COLO668 (cell line): ENCODE results near the gene TRANK1.
A peak's percentile ranks its signal among the peaks of the same experiment; 100 is the strongest.
"Not testable (repeated sequence)": the region's sequence is repeated elsewhere in the genome, so short reads cannot be mapped to it uniquely, and the experiment has no call there.

Experiments
- DNase-seq: peaks from one replicate; lab custom pipeline; 2025; ENCODE audit not compliant: unreplicated experiment; lab: John Stamatoyannopoulos, UW

Gene TRANK1

DNA sequence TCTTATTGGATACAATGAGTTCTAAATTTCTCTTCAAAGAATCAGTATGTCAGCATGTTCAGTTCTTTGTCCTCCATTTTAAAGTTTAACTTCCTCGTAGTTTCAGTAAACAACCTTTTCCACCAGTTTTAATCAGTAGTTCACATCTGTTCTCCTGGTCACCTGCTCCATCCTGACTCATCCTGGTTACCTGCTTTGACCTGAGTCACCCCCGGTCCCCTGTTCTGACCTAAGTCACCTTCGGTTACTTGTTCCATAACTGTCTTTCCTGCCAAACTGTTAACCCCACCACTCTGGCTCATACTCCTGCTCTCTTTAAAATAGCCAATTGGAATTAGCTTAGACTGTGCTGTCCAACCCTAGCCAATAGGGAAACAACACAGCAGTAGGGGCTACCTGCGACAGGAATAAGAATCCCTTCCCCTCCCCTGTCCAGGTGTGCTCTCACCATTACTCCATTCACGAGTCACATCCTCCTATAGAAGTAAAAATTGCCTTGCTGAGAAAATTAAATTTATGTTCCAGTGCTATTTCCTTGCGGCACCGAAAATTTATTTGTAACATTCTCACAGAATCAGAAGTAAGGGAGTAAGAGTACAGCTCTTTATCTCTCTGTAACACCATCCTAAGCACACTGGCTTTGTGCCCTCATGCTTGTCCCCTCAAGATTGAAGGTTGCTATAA, 23.8 kb downstream of the TRANK1 start:
- DNase-seq: no peak

DNA sequence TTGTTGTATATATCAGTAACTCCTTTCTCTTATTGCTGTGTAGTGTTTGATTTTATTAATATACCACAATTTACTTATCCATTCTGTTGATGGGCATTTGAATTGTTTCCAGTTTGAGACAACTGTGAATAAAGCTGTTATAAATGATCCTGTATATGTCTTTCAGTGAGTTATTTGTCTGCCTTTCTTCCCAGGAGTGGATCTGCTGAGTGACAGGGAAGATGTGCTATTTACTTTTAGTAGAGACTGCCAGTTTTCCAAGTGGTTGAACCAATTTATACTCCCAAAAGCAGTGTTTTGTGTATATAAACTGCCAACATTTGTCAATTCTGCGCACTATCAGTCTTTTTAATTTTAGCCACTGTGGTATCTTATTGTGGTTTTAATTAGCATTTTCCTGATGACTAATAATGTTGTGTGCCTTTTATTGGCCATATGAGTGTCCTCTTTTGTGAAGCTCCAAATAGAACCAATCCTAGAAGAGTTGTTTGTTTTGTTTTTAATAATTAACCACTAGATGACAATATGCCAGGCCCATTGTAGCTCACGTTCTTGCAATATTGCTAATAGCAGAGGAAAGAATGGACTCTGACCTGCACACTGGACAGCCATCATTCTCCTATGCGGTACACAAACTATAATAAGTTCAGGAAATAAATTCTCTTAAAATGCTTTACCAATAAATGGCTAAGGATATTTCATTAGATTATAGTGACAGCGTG, 25.3 kb downstream of the TRANK1 start:
- peak; percentile 2 for DNase-seq

DNA sequence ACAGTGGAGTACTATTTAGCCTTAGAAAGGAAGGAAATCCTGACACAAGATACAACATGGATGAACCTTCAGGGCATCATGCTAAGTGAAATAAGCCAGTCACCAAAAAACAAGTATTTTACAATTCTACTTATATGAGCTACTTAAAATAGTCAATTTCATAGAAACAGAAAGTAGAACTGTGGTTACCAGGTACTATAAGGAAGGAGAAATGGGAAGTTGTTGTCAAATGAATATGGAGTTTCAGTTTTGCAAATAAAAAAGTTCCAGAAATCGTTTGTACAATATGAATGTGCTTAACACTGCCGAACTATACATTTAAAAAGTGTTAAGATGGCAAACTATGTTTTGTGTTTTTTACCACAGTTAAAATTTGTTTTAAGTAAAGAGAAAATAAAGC, 26.8 kb downstream of the TRANK1 start:
- DNase-seq: no peak

DNA sequence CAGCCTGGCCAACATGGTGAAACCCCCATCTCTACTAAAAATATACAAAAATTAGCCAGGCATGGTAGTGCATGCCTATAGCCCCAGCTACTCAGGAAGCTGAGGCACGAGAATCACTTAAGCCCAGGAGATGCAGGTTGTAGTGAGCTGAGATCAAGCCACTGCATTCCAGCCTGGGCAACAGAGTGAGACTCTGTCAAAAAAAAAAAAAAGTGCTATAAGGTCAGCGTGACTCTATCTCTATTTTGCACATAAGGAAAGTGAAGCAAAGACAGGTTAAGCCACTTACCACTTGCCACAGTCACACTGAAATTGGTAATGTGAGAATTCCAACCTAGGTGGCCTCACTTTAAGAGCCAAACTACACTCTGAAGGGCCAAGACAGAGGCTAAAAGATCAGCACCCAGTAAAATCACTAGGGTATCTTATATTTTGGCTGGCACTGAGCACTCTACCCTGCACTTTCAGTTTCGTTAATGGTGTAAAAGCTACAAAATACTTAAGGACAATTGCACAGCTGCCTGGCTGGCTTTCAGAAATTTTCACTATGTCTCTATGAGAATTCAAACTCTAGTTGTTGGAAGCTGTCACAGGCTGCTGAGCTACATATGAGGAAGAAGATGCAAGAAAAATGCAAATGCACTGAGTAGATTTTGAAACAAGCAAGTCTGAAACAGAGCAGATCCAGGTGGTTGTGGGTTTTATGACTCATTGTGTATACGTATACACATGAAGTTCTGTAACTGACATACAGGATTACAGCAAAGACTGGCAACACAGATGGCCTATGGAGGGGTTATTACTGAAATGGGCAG, 32.7 kb downstream of the TRANK1 start:
- peak; percentile 2 for DNase-seq

DNA sequence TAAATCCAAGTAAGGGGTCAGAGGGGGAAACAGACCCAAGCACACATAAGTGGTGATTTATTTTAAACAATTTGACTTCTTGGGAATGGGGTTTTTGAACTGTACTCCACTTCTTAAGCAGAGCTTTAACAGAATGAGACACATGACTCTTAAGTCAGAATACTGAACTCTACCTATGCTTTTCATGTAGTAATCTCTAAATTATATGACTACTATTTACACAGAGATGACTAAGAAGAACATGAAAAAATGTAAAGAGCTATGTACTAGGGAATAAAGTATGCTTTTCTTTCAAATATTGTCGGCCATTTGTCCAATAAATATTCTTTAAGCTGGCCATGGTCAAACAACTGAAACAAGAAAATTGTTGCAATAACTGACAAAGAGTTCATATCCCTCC, 35.2 kb downstream of the TRANK1 start:
- no peak for DNase-seq

DNA sequence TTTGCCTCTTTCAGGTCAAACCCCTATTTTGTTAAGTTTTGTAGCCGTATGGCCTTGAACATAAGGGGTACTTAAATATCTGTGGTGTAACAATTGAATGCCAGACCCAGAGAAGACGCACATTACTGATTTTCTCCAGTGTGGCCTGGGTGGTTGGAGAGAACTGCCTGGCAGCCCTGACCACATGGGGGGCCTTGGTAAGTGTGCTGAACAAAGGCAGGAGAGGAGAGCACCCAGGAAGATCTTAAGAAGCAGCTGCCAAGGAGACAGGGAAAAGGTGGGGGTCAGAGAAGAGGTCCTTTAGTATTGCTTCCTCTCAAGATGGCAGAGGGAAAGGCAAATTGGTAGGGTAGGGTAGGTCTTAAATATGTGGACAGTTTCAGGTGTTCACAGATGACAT, 35.7 kb downstream of the TRANK1 start:
- DNase-seq: no peak

DNA sequence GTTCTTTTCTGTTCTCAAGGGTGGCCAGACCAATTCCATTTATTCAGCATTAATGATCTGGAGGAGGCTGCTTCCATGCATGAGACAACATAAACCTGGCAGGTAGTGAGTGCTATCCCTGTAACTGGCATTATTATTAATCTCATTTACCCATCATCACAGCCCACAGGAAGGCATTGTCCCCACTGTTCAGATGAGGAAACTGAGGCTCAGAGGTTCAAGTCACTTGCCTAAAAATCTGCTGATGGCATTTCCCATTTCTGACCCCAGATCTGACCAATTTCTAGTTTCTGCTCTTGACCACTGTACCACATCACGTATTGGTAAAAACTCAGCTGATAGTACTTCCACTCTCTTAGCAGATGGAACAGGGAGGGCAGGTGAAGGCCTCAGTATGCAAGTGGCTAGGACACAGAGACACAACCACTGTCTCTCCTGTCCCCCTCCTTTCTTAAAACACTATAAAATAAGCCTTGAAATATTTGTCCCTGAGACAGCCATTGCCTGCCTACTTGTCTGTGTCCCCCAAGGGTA, 36.1 kb downstream of the TRANK1 start:
- DNase-seq: no peak

DNA sequence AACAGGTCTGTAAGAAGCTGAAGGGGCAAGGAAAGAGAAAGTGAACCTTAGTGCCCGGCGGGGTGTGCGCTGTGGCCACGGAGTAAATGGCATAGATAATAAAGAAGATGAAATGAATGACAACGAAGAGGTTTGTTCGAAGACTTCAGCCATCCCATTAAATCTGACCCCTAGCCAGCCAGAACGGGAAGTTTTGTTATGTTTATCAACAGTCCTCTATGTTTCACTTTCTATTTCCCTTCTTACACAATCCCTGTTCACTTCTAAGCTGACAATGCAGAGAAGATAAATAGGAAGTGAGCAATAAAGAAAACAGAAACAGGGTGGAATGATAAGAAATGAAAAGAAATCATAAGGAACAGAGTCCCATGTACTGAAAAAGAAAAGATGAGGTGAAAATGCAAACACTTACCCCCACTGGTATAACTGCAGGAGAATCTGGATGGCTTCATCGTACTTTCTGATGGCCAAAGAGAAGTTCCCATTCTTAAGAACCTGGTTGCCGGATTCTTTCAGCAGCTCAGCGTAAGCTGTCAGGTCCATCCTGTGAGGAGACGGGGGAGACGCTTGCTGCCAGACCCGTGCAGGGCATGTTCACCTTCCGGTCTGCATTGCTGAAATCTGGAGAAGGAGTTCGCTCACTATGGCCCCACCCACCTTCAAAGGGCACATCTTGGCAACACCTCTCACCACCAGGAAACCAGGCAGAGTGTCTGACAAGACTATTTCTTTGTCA, 36.8 kb downstream of the TRANK1 start:
- DNase-seq: peak; percentile 2

DNA sequence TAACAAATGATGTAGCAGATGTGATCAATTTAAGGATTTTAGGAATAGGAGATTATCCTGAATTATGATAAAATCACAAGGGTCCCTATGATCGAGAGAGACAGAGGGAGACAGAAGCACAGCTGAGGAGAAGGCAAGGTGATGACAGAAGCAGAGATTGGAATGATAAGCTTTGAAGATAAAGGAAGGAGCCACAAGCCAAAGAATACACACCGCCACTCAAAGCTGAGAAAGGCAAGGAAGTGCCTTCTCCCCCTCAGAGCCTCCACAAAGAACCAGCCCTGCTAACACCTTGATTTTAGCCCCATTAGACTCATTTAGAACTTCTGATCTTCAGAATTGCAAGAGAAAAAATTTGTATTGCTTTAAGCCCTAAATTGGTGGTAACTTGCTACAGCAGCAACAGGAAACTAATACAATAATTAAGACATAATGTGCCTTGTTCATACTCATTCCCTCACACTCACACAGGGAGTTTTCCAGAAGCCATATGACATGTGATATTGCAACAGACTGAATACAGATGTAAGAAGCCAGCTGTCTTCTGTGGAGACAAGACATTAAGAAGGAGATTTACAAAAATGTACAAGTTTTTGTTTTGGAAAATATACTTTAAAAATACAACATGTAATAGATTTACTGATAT, 38.2 kb downstream of the TRANK1 start:
- no peak for DNase-seq

DNA sequence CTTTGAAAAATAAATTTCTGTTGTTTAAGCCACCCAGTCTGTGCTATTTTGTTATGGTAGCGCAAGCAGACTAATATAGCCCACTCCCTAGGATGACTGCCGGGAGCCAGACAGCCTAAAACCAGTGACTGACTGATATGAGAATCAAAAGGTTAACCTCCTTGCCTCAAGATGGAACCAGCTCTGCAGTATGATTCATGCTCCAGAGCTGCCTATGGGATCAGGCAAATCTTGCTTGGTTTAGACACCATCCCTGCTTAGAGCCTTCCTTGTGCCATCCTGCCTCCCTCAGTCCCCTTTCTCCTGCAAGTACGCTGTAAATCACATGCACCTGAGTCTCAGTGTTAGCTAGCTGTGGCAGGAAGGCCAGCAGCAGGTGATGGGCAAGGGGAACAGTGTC, 39.3 kb downstream of the TRANK1 start:
- no peak for DNase-seq

DNA sequence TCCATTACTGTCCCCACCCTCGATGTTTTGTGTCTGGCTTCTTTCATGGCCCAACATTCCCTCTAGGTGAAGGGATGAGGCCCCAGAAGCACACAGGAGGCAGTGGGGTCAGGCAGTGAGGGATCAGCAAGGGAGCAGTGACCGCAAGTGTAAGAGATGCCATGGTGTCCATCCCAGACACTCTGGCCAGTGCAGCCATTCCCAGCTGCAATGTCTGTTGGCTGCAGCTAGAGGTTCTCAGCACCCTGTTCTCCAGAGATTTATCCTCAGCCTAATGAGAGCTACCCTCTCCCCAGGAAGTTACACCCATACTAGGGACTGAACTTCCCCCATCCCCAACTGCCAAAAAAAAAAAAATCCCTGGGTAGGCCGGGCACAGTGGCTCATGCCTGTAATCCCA, 40.2 kb downstream of the TRANK1 start:
- no peak for DNase-seq

DNA sequence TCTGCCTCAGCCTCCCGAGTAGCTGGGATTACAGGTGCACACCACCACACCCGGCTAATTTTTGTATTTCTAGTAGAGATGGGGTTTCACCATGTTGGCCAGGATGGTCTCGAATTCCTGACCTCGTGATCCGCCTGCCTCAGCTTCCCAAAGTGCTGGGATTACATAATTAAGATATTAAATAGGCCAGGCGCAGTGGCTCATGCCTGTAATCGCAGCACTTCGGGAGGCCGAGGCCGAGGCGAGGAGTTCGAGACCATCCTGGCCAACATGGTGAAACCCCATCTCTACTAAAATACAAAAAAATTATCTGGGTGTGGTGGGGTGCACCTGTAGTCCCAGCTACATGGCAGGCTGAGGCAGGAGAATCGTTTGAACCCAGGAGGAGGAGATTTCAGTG, 40.8 kb downstream of the TRANK1 start:
- not testable (repeated sequence) for DNase-seq

DNA sequence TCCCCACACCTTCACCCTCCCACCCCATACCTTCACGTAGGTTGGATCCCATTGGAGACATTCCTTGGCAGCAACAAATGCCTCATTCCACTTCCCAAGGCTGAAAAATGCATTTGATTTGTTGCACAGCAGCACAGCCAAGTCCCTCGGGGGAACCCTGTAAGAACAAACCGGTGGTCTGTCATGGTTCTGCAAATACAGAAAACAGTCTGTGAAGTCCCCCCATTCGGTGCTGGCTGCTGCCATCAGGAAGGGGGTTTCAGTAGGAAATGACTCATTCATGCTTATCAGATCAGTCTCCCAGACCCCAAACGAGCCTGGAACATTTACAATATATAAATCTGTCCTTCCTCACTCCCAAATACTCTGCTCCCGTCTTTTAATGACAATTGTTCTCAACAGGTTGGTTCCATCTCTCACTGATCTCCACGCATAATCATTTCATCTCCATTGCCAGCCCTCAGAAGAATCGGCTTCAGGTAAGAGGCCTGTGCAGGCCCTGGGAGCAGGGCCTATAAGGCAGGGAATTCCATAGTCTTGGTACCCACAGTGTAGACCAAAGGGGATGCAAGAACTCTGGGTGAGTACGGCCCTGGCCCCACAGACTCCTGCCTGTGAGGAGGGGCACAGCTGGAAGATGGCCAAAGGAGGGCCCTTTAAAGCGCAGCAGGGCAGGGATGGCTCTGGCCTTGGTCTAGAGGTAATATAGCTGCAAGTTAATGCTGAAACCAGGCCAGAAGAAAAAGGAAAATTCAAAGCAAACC, 41.6 kb downstream of the TRANK1 start:
- DNase-seq: no peak

DNA sequence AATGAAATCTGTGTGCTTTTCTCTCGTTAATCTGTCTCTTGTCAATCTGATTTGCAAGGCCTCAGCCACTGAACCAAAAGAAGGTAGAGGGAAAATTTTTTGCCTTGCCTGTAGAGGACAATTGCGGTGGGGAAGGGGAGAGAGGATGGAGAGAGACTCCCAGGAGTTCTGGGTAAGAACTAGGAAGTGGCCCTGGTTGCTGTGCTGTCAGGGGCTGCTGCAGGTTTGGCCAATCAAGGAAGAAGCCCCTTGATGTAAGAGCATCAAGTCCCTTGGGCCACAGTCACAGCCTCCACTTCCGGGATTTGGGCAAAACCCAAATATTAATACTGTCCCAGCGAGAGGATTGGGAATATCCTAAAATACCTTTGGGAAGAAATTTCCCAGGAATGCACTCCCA, 43.3 kb downstream of the TRANK1 start:
- DNase-seq: no peak

DNA sequence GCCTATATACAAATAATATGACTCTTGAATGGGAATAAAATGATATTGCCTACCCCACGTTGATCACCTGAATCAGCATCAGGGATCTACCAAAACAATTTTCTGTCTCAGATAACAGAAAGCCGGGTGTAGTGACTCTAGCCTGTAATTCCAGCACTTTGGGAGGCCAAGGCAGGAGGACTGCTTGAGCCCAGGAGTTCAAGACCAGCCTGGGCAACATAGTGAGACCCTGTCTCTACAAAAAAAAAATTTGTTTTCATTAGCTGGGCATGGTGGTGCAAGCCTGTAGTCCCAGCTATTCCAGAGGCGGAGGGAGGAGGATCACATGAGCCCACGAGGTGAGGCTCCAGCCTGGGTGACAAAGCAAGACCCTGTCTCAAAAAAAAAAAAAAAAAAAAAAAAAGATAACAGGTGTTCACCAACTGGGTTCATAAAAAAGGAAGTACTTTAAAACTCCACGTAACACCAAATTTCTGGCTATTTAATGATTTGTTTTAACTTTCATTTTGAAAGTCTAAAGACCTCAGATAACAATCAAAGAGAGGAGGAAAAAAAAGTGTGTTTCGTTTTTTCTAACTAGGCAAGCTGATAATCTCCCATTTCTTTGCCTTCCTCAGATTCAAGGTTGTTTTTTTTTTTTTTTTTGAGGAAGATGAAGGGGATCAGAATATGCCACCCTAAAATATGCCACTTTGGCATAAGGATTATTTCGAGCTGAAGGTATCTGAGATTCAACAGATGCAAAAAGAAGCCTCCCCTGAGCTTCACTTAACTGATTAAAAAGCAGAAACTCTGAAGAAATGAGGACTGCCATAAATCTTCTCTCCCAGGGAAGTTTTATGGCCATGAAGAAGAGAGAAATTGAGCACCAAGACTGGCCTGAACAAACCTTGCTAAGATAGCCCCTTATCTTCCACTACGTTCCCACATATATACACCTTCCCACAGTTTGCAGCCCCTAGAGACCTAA, 44.1 kb downstream of the TRANK1 start:
- DNase-seq: no peak

DNA sequence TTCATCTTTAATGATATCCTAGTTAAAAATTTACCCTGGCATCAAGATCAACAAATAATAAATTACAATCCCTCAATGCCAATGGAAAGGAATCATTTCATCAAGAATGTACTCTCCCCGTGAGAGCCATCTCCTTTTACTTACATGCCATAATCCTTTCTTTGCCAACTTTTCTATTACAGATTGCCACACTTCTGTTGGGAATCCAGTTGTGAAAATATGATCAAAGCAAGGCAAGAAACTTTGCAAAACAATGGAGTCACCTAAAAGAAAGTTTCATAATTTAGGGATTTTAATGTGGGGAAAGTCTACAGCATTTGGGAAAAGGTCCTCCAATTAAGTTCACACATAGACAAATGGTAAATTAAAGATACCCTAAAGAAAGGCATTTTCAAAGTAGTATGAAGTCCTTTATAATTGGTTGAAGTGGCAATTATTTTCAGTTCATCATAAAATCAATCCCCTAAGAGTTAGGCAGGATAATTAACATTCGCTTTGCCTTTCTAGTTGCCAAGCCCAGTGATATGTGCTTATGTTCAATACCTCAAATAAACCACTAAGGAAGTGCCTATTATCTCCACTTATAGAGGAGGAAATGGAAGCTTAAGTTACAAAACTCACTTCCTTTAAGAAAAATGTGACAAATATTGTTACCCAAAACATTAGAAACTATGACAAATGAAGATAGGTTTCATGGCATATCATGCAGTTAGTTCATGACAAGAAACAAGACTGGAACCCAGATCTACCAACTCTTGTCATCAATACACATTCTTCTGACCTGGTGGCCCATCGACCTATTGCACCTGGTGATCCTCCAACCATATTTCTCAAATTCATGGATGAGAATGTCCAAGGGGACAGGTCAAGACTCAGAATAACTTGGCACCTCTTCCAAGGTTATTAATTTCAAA, 49.1 kb downstream of the TRANK1 start:
- no peak for DNase-seq

DNA sequence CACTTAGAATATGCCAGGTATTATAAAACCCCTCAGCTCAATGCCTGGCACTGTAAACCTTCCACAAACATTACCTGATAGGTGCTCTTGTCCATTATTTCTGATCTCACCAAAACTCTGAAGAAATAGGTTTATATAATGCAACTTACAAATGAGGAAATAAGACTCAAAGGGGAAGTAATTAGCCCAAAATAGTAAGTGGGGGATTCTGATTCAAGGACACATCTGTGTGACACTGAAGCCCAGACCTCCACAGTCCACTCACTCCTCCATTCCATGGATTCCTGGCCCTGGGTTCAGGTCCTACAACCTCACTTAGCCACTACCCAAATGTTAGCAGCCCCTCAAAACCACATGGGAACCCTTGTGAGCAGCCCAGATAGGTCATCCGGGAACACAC, 49.9 kb downstream of the TRANK1 start:
- no peak for DNase-seq

DNA sequence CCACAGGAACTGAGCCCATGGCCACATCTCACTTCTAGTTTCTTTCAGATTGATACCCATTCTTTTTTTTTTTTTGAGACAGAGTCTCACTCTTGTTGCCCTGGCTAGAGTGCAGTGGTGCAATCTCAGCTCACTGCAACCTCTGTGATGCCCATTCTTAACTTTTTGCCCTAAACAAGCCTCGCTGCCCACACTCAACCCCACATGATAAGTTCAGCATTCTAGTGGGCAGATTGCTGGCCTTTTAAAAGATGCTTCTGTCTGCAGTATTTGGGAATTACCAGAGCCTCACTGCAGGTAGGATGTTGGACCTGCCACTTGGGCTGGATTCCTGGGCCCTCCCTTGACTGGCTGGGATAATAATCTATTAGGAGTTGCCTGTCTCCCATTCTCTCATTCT, 51.0 kb downstream of the TRANK1 start:
- DNase-seq: no peak
